ENCODE results near the gene COPS3.

DNA sequence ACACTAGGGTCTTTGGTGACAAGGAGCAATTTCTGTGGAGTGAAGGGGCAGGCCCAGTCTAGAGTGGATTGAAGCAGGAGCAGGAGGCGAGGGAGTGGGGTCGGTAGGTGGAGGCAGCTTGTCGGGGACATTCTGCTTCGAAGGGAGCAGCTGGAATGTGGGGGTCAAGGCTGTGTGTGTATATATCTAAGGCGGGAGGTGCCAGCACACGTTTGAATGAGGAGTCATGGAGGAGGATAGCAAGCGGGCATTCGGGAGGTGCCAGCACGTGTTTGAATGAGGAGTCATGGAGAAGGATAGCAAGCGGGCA, 39.8 kb upstream of the COPS3 start:
- TF ChIP-seq POLR2A (IDR thresholded peaks at IDR 0.05; ENCODE audit: low read depth, low read length) (no peak), TAF1 (IDR thresholded peaks at IDR 0.05; ENCODE audit: borderline replicate concordance, low read depth, low read length) (no peak), POLR2AphosphoS5 (IDR thresholded peaks at IDR 0.05; ENCODE audit: low read depth, low read length) (no peak)
